B cell (primary cell): ENCODE data around the gene RAB26. TPM values are rescaled to one million over a fixed set of nuclear protein-coding genes. Genes with fewer than 3 reads are reported as not detected.

Source experiments
- ATAC-seq: fragments of 200-7000 bp; cut with Tn5 transposase; one replicate; pipeline ENCODE4 v1.10.0; 2021; ENCODE audit warnings: low read depth, mild to moderate bottlenecking, moderate number of reproducible peaks, moderate library complexity
- CTCF ChIA-PET: fragments of 350-600 bp; sonication (Branson Sonifier 250); formaldehyde crosslinking; loops from one replicate; lab custom pipeline; 2021; ENCODE audit warnings: antibody characterized with exemption, inconsistent platforms; lab: Charles Lee
- POLR2A ChIA-PET: fragments of 350-600 bp; sonication (Branson Sonifier 250); formaldehyde crosslinking; loops from one replicate; lab custom pipeline; 2021; ENCODE audit warnings: antibody characterized with exemption; lab: Charles Lee
- DNase-seq: peaks from one replicate; pipeline ENCODE4 v3.0.0; 2013
- H2AFZ ChIP-seq: 2 replicates; pipeline ENCODE4 v1.6.1; 2012; ENCODE audit warnings: mild to moderate bottlenecking, low read depth, low read length; ENCODE audit not compliant: insufficient read depth, poor library complexity, severe bottlenecking
- H3K27ac ChIP-seq, 2 donors: 1 replicate in 1 of 2; 2 replicates in 1 of 2; pipeline ENCODE4 v1.5.1; 2012 to 2013; ENCODE audit warnings: low read length in 2 of 2, mild to moderate bottlenecking in 2 of 2, moderate library complexity in 1 of 2
- H3K27me3 ChIP-seq, 4 experiments: fragments of 200-600 bp in 1 of 4; sonication (generic) in 1 of 4; replicated peaks in 1 of 4; 1 replicate in 2 of 4; 2 replicates in 2 of 4; pipeline versions ENCODE4 v1.6.1 to v1.7.0; 2013 to 2016; ENCODE audit warnings: low read length in 3 of 4, mild to moderate bottlenecking in 2 of 4, mixed read lengths in 1 of 4, moderate library complexity in 1 of 4; ENCODE audit not compliant: insufficient read depth in 4 of 4, control insufficient read depth in 3 of 4; ENCODE audit errors: control extremely low read depth in 1 of 4
- H3K36me3 ChIP-seq, 2 experiments: replicated peaks in 1 of 2; 1 replicate in 1 of 2; 2 replicates in 1 of 2; pipeline versions ENCODE4 v1.6.1 to v1.7.1; 2013; ENCODE audit warnings: low read length in 1 of 2; ENCODE audit not compliant: insufficient read depth in 2 of 2, control insufficient read depth in 1 of 2; ENCODE audit errors: control extremely low read depth in 1 of 2, extremely low read depth in 1 of 2
- H3K4me1 ChIP-seq, 2 donors: fragments of 200-600 bp in 1 of 2; sonication (generic) in 1 of 2; 1 replicate in 1 of 2; 2 replicates in 1 of 2; pipeline versions ENCODE4 v1.5.1 to v1.6.1; 2013 to 2017; ENCODE audit warnings: low read length in 2 of 2; ENCODE audit not compliant: control insufficient read depth in 2 of 2, insufficient read depth in 2 of 2
- H3K4me2 ChIP-seq: replicated peaks from 2 replicates; pipeline ENCODE3; 2012; ENCODE audit warnings: mild to moderate bottlenecking, low read depth, low read length; ENCODE audit not compliant: poor library complexity, severe bottlenecking
- H3K4me3 ChIP-seq, 5 experiments: fragments of 200-600 bp in 1 of 5; sonication (generic) in 1 of 5; 1 replicate in 3 of 5; 2 replicates in 2 of 5; pipeline versions ENCODE4 v1.5.1 to v1.7.0; 2011 to 2016; ENCODE audit warnings: low read length in 4 of 5, mild to moderate bottlenecking in 4 of 5, low read depth in 2 of 5, control low read depth in 1 of 5, moderate library complexity in 1 of 5; ENCODE audit not compliant: insufficient read depth in 1 of 5; ENCODE audit errors: control extremely low read depth in 1 of 5, extremely low read depth in 1 of 5
- H3K79me2 ChIP-seq: fragments of 200-600 bp; sonication (generic); one replicate; pipeline ENCODE4 v1.6.0; 2016; ENCODE audit warnings: low read length; ENCODE audit not compliant: control insufficient read depth, insufficient read depth
- H3K9ac ChIP-seq: fragments of 200-600 bp; sonication (generic); 2 replicates; pipeline ENCODE4 v1.6.1; 2017; ENCODE audit warnings: mild to moderate bottlenecking, low read length, moderate library complexity
- H3K9me3 ChIP-seq, 3 donors: one replicate each; pipeline versions ENCODE4 v1.6.1 to v1.7.1; 2013; ENCODE audit warnings: low read length in 2 of 3; ENCODE audit not compliant: control insufficient read depth in 2 of 3, insufficient read depth in 1 of 3; ENCODE audit errors: control extremely low read depth in 1 of 3
- H4K20me1 ChIP-seq: 2 replicates; pipeline ENCODE4 v1.6.0; 2012; ENCODE audit warnings: mild to moderate bottlenecking, low read length; ENCODE audit not compliant: insufficient read depth, control insufficient read depth, poor library complexity, severe bottlenecking
- H3K27ac Mint-ChIP-seq: one replicate; pipeline ENCODE4 v1.8.0; 2021; ENCODE audit warnings: mixed read lengths
- H3K27me3 Mint-ChIP-seq: one replicate; pipeline ENCODE4 v1.8.0; 2021; ENCODE audit warnings: mixed read lengths
- H3K4me1 Mint-ChIP-seq: one replicate; pipeline ENCODE4 v1.8.0; 2021; ENCODE audit warnings: mixed read lengths
- H3K4me3 Mint-ChIP-seq: one replicate; pipeline ENCODE4 v1.8.0; 2021; ENCODE audit warnings: mixed read lengths
- H3K9me3 Mint-ChIP-seq: one replicate; pipeline ENCODE4 v1.8.0; 2022; ENCODE audit warnings: mixed read lengths; ENCODE audit not compliant: insufficient read depth
- EZH2 ChIP-seq: IDR thresholded peaks from 2 replicates; pipeline ENCODE4 v1.6.1; 2012; ENCODE audit warnings: borderline replicate concordance, low read depth, mild to moderate bottlenecking, moderate library complexity, low read length; ENCODE audit not compliant: insufficient read depth, poor library complexity, severe bottlenecking
- WGBS: methylation state at CpG from one replicate; pipeline ENCODE4 v1.1.5; 2013; ENCODE audit warnings: missing lambda C conversion rate; ENCODE audit not compliant: insufficient coverage; 5-methylcytosine and 5-hydroxymethylcytosine counted together
- intact Hi-C: fragments of 100-400 bp; cut with micrococcal nuclease; formaldehyde crosslinking; loops from one replicate; pipeline ENCODE4 v1.10.0; 2022
- polyA plus RNA-seq: library from polyadenylated mRNA; depleted of rRNA; stranded (reverse); fragments of >200 nt; gene quantifications from 2 replicates; pipeline ENCODE4 v1.2.3, GENCODE V29; 2012
- total RNA-seq, 2 donors: library from RNA; stranded (reverse); fragments of 120-200 nt in 1 of 2; gene quantifications; 1 replicate in 1 of 2; 2 replicates in 1 of 2; pipeline versions ENCODE4 v1.2.3 to v1.2.4, GENCODE V29; 2013 to 2022
- TF ChIP-seq, protein P1 (sequence below): fragments of 200-600 bp; IDR thresholded peaks from one replicate; pipeline ENCODE4 v1.8.0; 2022; ENCODE audit warnings: antibody characterized with exemption, mild to moderate bottlenecking

RAB26 gene
- total and polyA plus RNA-seq, 2 donors (not counting 1 experiment from before 2014, with no cell fraction given) = 0.62 to 1.2 TPM

DNA sequence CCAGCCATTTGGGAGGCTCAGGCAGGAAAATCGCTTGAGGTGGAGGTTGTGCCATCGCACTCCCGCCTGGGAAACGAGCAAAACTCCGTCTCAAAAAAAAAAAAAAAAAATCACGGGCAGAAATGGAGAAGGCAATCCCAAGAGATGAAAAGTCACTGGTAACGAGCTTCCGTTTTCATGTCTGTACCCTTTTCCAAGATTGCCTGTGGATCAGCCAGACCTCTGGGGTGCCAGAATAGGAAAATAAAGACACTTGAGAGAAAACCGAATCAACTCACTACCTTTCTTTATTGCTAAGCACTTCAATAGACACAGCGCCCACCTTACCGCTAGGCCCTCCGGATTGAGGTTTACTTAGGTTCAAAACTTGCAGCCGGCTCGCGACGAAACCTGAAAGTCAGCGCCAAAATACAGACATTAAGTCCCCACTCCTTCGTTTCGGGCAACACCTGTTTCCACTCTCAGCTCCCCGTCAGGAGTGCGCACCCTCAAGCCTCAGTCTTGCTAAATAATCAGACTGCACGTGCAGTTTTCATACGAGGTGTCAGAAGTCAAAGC, 6.2 kb downstream of the RAB26 start:
- H3K4me1 Mint-ChIP-seq = peaks cover 72% of the 10 kb centered on the region
- CTCF ChIA-PET = interaction anchor here (0.6 to 5.9 kb wide), 21 partner anchors 14 to 987 kb away, joined by 3 to 72 read pairs (median 4); partner anchors contain the start of genes ECI1, MLST8, NOXO1 and NTHL1
- H3K27me3 Mint-ChIP-seq = no peaks in the 10 kb centered on the region

More for the DNA sequence above, 6.2 kb downstream of the RAB26 start:
- H3K4me3 Mint-ChIP-seq = peak overlapping the region; percentile 79
- intact Hi-C loops = loop anchor here (1.0 to 10.0 kb wide), 15 partner anchors 14 to 750 kb away; partner anchors contain the start of genes ATP6V0C, E4F1, ECI1 and MLST8
- no peaks in the 10 kb centered on the region for H3K9me3 ChIP-seq
- peak overlapping the region; percentile 70 to 100 (median 90) for H3K4me3 ChIP-seq
- H3K27me3 ChIP-seq = peaks cover 0 to 4% (median 0%) of the 10 kb centered on the region in 4 experiments
- ATAC-seq (no peak), DNase-seq (no peak)
- H2AFZ ChIP-seq = no peak overlapping the region
- peaks cover 79% of the 10 kb centered on the region for H3K79me2 ChIP-seq
- POLR2A ChIA-PET = interaction anchor here (0.7 to 1.8 kb wide), 17 partner anchors 14 to 1347 kb away, joined by 3 to 16 read pairs (median 5); partner anchors contain the start of genes ATP6V0C, ECI1, MLST8 and MSRB1
- peak overlapping the region; percentile 66 to 84 for H3K27ac ChIP-seq
- TF ChIP-seq, protein P1, sequence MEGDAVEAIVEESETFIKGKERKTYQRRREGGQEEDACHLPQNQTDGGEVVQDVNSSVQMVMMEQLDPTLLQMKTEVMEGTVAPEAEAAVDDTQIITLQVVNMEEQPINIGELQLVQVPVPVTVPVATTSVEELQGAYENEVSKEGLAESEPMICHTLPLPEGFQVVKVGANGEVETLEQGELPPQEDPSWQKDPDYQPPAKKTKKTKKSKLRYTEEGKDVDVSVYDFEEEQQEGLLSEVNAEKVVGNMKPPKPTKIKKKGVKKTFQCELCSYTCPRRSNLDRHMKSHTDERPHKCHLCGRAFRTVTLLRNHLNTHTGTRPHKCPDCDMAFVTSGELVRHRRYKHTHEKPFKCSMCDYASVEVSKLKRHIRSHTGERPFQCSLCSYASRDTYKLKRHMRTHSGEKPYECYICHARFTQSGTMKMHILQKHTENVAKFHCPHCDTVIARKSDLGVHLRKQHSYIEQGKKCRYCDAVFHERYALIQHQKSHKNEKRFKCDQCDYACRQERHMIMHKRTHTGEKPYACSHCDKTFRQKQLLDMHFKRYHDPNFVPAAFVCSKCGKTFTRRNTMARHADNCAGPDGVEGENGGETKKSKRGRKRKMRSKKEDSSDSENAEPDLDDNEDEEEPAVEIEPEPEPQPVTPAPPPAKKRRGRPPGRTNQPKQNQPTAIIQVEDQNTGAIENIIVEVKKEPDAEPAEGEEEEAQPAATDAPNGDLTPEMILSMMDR = no peak
- TF ChIP-seq EZH2 = no peak
- WGBS = under 1% methylated on average over 23 of the region's 23 CpGs
- peaks cover 0 to 18% of the 10 kb centered on the region in 2 experiments for H3K36me3 ChIP-seq
- H3K9me3 Mint-ChIP-seq = no peaks in the 10 kb centered on the region
- peak overlapping the region; percentile 99 for H3K9ac ChIP-seq
- peak overlapping the region; percentile 74 for H3K27ac Mint-ChIP-seq
- peaks cover 86% of the 10 kb centered on the region for H4K20me1 ChIP-seq
- H3K4me2 ChIP-seq = peak overlapping the region; percentile 98
- H3K4me1 ChIP-seq = peaks cover 48 to 78% of the 10 kb centered on the region in 2 donors
